Transverse colon (tissue), 3 donors: ENCODE results near the gene CALB2.

ENCODE experiments used
- EP300 ChIP-seq: sonication (generic); formaldehyde crosslinking; IDR thresholded peaks from one replicate; pipeline ENCODE4 v1.6.1; 2017; ENCODE audit warnings: antibody characterized with exemption, low read depth
- POLR2A ChIP-seq: fragments of 450-650 bp; IDR thresholded peaks from one replicate; pipeline ENCODE4 v1.6.1; 2016; ENCODE audit warnings: antibody characterized with exemption, mild to moderate bottlenecking, moderate library complexity
- TF ChIP-seq, protein P1 (sequence below), 5 experiments: fragments of 200-600 bp in 3 of 5; fragments of 450-650 bp in 2 of 5; sonication (generic) in 3 of 5; IDR thresholded peaks; 1 replicate in 2 of 5; 2 replicates in 3 of 5; pipeline ENCODE4 v1.5.1; 2016 to 2017; ENCODE audit warnings: antibody characterized with exemption in 5 of 5, inconsistent platforms in 3 of 5, mild to moderate bottlenecking in 2 of 5, moderate library complexity in 1 of 5

DNA sequence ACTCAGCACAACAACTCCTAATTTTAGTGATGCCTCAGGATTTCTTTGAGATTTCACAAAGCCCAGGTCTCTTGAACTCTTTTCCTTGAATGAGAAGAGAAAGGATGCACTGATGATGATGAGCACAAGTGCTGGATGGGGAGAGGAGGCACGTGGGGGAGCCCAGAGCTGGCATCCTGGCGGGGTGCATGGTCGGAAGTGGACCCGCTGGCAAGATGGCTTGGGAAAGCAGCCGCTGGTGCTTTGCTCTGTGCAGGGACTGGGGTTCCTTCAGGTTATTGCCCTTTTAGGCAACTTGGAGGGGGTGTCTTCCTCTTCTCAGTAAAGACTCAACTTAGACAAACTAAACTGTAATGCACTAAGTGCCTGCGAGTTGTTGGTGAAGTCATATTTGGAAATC lies 22.3 kb downstream of the CALB2 start:
- TF ChIP-seq, protein P1, sequence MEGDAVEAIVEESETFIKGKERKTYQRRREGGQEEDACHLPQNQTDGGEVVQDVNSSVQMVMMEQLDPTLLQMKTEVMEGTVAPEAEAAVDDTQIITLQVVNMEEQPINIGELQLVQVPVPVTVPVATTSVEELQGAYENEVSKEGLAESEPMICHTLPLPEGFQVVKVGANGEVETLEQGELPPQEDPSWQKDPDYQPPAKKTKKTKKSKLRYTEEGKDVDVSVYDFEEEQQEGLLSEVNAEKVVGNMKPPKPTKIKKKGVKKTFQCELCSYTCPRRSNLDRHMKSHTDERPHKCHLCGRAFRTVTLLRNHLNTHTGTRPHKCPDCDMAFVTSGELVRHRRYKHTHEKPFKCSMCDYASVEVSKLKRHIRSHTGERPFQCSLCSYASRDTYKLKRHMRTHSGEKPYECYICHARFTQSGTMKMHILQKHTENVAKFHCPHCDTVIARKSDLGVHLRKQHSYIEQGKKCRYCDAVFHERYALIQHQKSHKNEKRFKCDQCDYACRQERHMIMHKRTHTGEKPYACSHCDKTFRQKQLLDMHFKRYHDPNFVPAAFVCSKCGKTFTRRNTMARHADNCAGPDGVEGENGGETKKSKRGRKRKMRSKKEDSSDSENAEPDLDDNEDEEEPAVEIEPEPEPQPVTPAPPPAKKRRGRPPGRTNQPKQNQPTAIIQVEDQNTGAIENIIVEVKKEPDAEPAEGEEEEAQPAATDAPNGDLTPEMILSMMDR (IDR thresholded peaks at IDR 0.05) = no peak
- TF ChIP-seq POLR2A = no peak
- no peak for TF ChIP-seq EP300
